Amniotic epithelial cell (primary cell): ENCODE results near the gene RNU11.
"Not testable (repeated sequence)": the region's sequence is repeated elsewhere in the genome, so short reads cannot be mapped to it uniquely, and the experiment has no call there.

Source experiments
- DNase-seq: peaks from one replicate; pipeline ENCODE4 v3.0.0-alpha.2; 2010; ENCODE audit warnings: low read depth

RNU11 gene

GRCh38 chr1:28648474-28649198 is at the start of gene RNU11:
TSS of gene RNU11 (plus strand) at chr1:28648600.
- peak; percentile 98 for DNase-seq

GRCh38 chr1:28601696-28602095 is 46.7 kb upstream of the RNU11 start:
- peak; percentile 83 for DNase-seq

- peak; percentile 75 for DNase-seq
Observed at GRCh38 chr1:28602536-28603439, 45.6 kb upstream of the RNU11 start.

- no peak for DNase-seq
Observed at GRCh38 chr1:28604411-28604810, 44.0 kb upstream of the RNU11 start.

- no peak for DNase-seq
Observed at GRCh38 chr1:28604962-28605361, 43.4 kb upstream of the RNU11 start.

- DNase-seq = no peak
Observed at GRCh38 chr1:28606771-28607170, 41.6 kb upstream of the RNU11 start.

- no peak for DNase-seq
Observed at GRCh38 chr1:28613175-28613574, 35.2 kb upstream of the RNU11 start.

- no peak for DNase-seq
Observed at GRCh38 chr1:28631713-28632112, 16.7 kb upstream of the RNU11 start.

- no peak for DNase-seq
Observed at GRCh38 chr1:28632560-28632959, 15.8 kb upstream of the RNU11 start.

- peak; percentile 11 for DNase-seq
Observed at GRCh38 chr1:28640766-28641165, 7.6 kb upstream of the RNU11 start.

- DNase-seq = peak; percentile 26
Observed at GRCh38 chr1:28642056-28642846, 6.1 kb upstream of the RNU11 start.

- peak; percentile 93 for DNase-seq
Observed at GRCh38 chr1:28642847-28643635, 5.4 kb upstream of the RNU11 start, which contains the start of gene TAF12. TSS of gene TAF12 (minus strand) at chr1:28643067. CDS start at chr1:28622081, 20,986 bp downstream.

GRCh38 chr1:28644494-28644893 is 3.9 kb upstream of the RNU11 start:
- no peak for DNase-seq

GRCh38 chr1:28645406-28645805 is 3.0 kb upstream of the RNU11 start:
- DNase-seq = not testable (repeated sequence)

- peak; percentile 80 for DNase-seq
Observed at GRCh38 chr1:28646040-28646439, 2.4 kb upstream of the RNU11 start.

GRCh38 chr1:28648008-28648473 is 359 bp upstream of the RNU11 start:
- DNase-seq = peak; percentile 90

GRCh38 chr1:28653063-28653462 is 4.7 kb downstream of the RNU11 start:
- DNase-seq = not testable (repeated sequence)

GRCh38 chr1:28653870-28654269 is 5.5 kb downstream of the RNU11 start:
- DNase-seq = peak; percentile 58

GRCh38 chr1:28655448-28656311 is 7.3 kb downstream of the RNU11 start:
- DNase-seq = not testable (repeated sequence)

- DNase-seq = no peak
Observed at GRCh38 chr1:28656335-28656734, 7.9 kb downstream of the RNU11 start.
